ENCODE measurements around the gene SHCBP1. TPM values are rescaled to one million over a fixed set of nuclear protein-coding genes. Genes with fewer than 3 reads are reported as not detected.

SHCBP1 gene
- total RNA-seq, 1 experiment from 2014 or later = 22.2 TPM

- no peak overlapping the region for H3K27ac ChIP-seq (ENCODE audit: low read length)
- no peaks in the 10 kb centered on the region for H3K9me3 ChIP-seq (ENCODE audit: control insufficient read depth, insufficient read depth, low read depth, low read length)
- no TSS peak for BruUV-seq (replicated peaks)
- no peaks in the 10 kb centered on the region for H3K36me3 ChIP-seq (ENCODE audit: control insufficient read depth, insufficient read depth, low read length)
- ATAC-seq (no peak), DNase-seq (ENCODE audit: low read depth, low spot score) (no peak)
- POLR2A ChIA-PET = no interaction called here
- H3K27me3 ChIP-seq (ENCODE audit: control insufficient read depth, insufficient read depth, low read length) = no peaks in the 10 kb centered on the region
- no peak overlapping the region for H3K4me3 ChIP-seq (ENCODE audit: low read depth in 2 of 2, low read length in 2 of 2)
- in situ Hi-C loops (cut with HindIII; ENCODE audit: low pct_unique_long_range_greater_than_20kb, low sequenced_read_pairs) (no loop called here), intact Hi-C loops (cut with micrococcal nuclease; ENCODE audit: unreplicated experiment) (no loop called here)
- no peak for TF ChIP-seq CTCF (IDR thresholded peaks at IDR 0.05)
- TF ChIP-seq TCF7L2 (IDR thresholded peaks at IDR 0.05; ENCODE audit: low read depth, low read length) = no peak
- TF ChIP-seq POLR2AphosphoS5 (IDR thresholded peaks at IDR 0.05; ENCODE audit: low read depth, low read length) = no peak
- TF ChIP-seq REST (IDR thresholded peaks at IDR 0.05; ENCODE audit: insufficient read depth in 1 of 2, low read depth in 2 of 2, low read length in 1 of 2) = no peak
- no peak for TF ChIP-seq SIN3A (IDR thresholded peaks at IDR 0.05; ENCODE audit: borderline replicate concordance, insufficient read depth, low read depth, low read length)
- CTCF ChIA-PET = no interaction called here
- H3K4me1 ChIP-seq (ENCODE audit: control insufficient read depth, insufficient read depth, low read length) = no peaks in the 10 kb centered on the region
Observed at GRCh38 chr16:46650254-46650623, 29.1 kb upstream of the SHCBP1 start.

GRCh38 chr16:46649588-46650253, 28.5 kb upstream of the SHCBP1 start:
- in situ Hi-C loops (cut with HindIII; ENCODE audit: low pct_unique_long_range_greater_than_20kb, low sequenced_read_pairs) = no loop called here
- no TSS peak for BruUV-seq (replicated peaks)
- Histone ChIP-seq H3K4me1 (ENCODE audit: control insufficient read depth, insufficient read depth, low read length) (no peaks in the 10 kb centered on the region), H3K27me3 (ENCODE audit: control insufficient read depth, insufficient read depth, low read length) (no peaks in the 10 kb centered on the region), H3K4me3 (ENCODE audit: low read depth in 2 of 2, low read length in 2 of 2) (no peak overlapping the region), H3K27ac (ENCODE audit: low read length) (no peak overlapping the region), H3K9me3 (ENCODE audit: control insufficient read depth, insufficient read depth, low read depth, low read length) (no peaks in the 10 kb centered on the region), H3K36me3 (ENCODE audit: control insufficient read depth, insufficient read depth, low read length) (no peaks in the 10 kb centered on the region)
- intact Hi-C loops (cut with micrococcal nuclease; ENCODE audit: unreplicated experiment) = no loop called here
- DNase-seq (ENCODE audit: low read depth, low spot score) = no peak
- TF ChIP-seq POLR2AphosphoS5 (IDR thresholded peaks at IDR 0.05; ENCODE audit: low read depth, low read length) (no peak), TCF7L2 (IDR thresholded peaks at IDR 0.05; ENCODE audit: low read depth, low read length) (no peak), CTCF (IDR thresholded peaks at IDR 0.05) (no peak), SIN3A (IDR thresholded peaks at IDR 0.05; ENCODE audit: borderline replicate concordance, insufficient read depth, low read depth, low read length) (no peak), REST (IDR thresholded peaks at IDR 0.05; ENCODE audit: insufficient read depth in 1 of 2, low read depth in 2 of 2, low read length in 1 of 2) (no peak)
- ChIA-PET CTCF (no interaction called here), POLR2A (no interaction called here)
- no peak for ATAC-seq

Measured in Panc1 (cell line).